Trophoblast cell (in vitro differentiated cells and primary cell): ENCODE results near the gene FCHO1.

Experiments
- DNase-seq, 2 donors: peaks; one replicate each; pipeline ENCODE4 v3.0.0-alpha.2; 2016
- H2AFZ ChIP-seq: 2 replicates; pipeline ENCODE4 v1.6.1; 2013; ENCODE audit warnings: low read length, moderate library complexity, mild to moderate bottlenecking; ENCODE audit not compliant: insufficient read depth, poor library complexity
- H2AK5ac ChIP-seq: 2 replicates; pipeline ENCODE4 v1.6.1; 2013; ENCODE audit warnings: mild to moderate bottlenecking, low read length
- H2BK120ac ChIP-seq: 2 replicates; pipeline ENCODE4 v1.6.1; 2013; ENCODE audit warnings: low read length, mild to moderate bottlenecking, moderate library complexity; ENCODE audit not compliant: insufficient read depth, poor library complexity
- H2BK12ac ChIP-seq: 2 replicates; pipeline ENCODE4 v1.6.1; 2013; ENCODE audit warnings: mild to moderate bottlenecking, low read length, moderate library complexity
- H2BK5ac ChIP-seq: 2 replicates; pipeline ENCODE4 v1.6.1; 2013; ENCODE audit warnings: low read length, low read depth, moderate library complexity, mild to moderate bottlenecking; ENCODE audit not compliant: poor library complexity
- H3K14ac ChIP-seq: 2 replicates; pipeline ENCODE4 v1.6.1; 2013; ENCODE audit warnings: mild to moderate bottlenecking, low read length
- H3K18ac ChIP-seq: 2 replicates; pipeline ENCODE4 v1.6.1; 2013; ENCODE audit warnings: mild to moderate bottlenecking, low read length
- H3K23ac ChIP-seq: 2 replicates; pipeline ENCODE4 v1.6.1; 2013; ENCODE audit warnings: low read length
- H3K27ac ChIP-seq: 2 replicates; pipeline ENCODE4 v1.5.1; 2013; ENCODE audit warnings: low read depth, mild to moderate bottlenecking, inconsistent platforms, low read length, moderate library complexity
- H3K27me3 ChIP-seq: 2 replicates; pipeline ENCODE4 v1.6.1; 2013; ENCODE audit warnings: inconsistent platforms, mild to moderate bottlenecking, low read length, moderate library complexity; ENCODE audit not compliant: insufficient read depth
- H3K36me3 ChIP-seq, 2 experiments: 1 replicate in 1 of 2; 2 replicates in 1 of 2; pipeline ENCODE4 v1.6.1; 2013; ENCODE audit warnings: low read length in 2 of 2, mild to moderate bottlenecking in 2 of 2, moderate library complexity in 1 of 2; ENCODE audit not compliant: insufficient read depth in 2 of 2, control insufficient read depth in 1 of 2
- H3K4ac ChIP-seq: 2 replicates; pipeline ENCODE4 v1.6.1; 2013; ENCODE audit warnings: low read depth, mild to moderate bottlenecking, low read length, moderate library complexity
- H3K4me1 ChIP-seq, 2 experiments: 1 replicate in 1 of 2; 2 replicates in 1 of 2; pipeline ENCODE4 v1.6.1; 2013; ENCODE audit warnings: low read length in 2 of 2, mild to moderate bottlenecking in 2 of 2, moderate library complexity in 1 of 2; ENCODE audit not compliant: insufficient read depth in 2 of 2, control insufficient read depth in 1 of 2
- H3K4me2 ChIP-seq: 2 replicates; pipeline ENCODE4 v1.6.1; 2013; ENCODE audit warnings: inconsistent platforms, mild to moderate bottlenecking, low read length, moderate library complexity
- H3K4me3 ChIP-seq: 2 replicates; pipeline ENCODE4 v1.5.1; 2013; ENCODE audit warnings: mild to moderate bottlenecking, low read depth, low read length, inconsistent platforms
- H3K79me1 ChIP-seq: one replicate; pipeline ENCODE4 v1.6.1; 2013; ENCODE audit warnings: low read length
- H3K79me2 ChIP-seq: 2 replicates; pipeline ENCODE4 v1.6.1; 2013; ENCODE audit warnings: low read length, mild to moderate bottlenecking; ENCODE audit not compliant: control insufficient read depth, insufficient read depth, poor library complexity
- H3K9ac ChIP-seq: 2 replicates; pipeline ENCODE4 v1.6.1; 2013; ENCODE audit warnings: mild to moderate bottlenecking, low read length
- H3K9me3 ChIP-seq: 2 replicates; pipeline ENCODE4 v1.6.1; 2013; ENCODE audit warnings: low read depth, mild to moderate bottlenecking, control low read depth, inconsistent platforms, low read length; ENCODE audit not compliant: insufficient read depth
- H4K12ac ChIP-seq: 2 replicates; pipeline ENCODE4 v1.6.1; 2013; ENCODE audit warnings: low read depth, mild to moderate bottlenecking, low read length, moderate library complexity
- H4K8ac ChIP-seq: 2 replicates; pipeline ENCODE4 v1.6.1; 2013; ENCODE audit warnings: low read depth, mild to moderate bottlenecking, low read length, moderate library complexity
- H4K91ac ChIP-seq: one replicate; pipeline ENCODE4 v1.6.1; 2013; ENCODE audit warnings: low read depth, mild to moderate bottlenecking, low read length, moderate library complexity
- WGBS: extraction: QIAGEN DNeasy Blood & Tissue Kit; methylation state at CpG from one replicate; pipeline ENCODE4 v1.1.7; 2013; ENCODE audit warnings: missing lambda C conversion rate; ENCODE audit not compliant: insufficient read length, insufficient coverage; ENCODE audit errors: extremely low coverage; 5-methylcytosine and 5-hydroxymethylcytosine counted together

Gene FCHO1

DNA sequence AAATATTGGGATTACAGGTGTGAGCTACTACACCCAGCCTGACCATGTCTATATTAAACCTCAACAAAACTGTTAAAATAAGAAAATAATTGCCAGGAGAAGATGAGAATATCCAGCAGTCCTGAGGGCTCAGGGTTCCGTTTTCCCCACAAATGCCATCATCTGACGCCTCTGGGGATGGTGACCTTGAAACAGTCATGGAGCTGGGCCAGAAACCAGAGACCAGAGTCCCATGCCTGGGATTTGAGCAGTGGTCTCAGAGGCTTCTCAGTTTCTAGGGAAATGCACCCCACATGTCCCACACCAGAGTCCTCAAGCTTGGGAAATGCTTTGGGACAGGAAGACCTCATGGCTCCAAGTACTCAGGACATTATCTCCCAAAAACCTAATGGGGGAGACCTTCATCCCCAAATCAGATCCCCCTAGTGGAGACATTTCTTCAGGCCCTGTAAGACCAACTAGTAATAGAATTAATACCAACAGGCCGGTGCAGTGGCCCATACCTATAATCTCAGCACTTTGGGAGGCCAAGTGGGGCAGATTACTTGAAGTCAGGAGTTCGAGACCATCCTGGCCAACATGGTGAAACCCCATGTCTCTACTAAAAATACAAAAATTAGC lies 34.9 kb upstream of the FCHO1 start:
- no peak overlapping the region for H4K8ac ChIP-seq
- H2AFZ ChIP-seq: no peak overlapping the region
- no peak overlapping the region for H3K4ac ChIP-seq
- no CpG with 5 or more reads among the region's 4 CpGs for WGBS
- DNase-seq: no peak
- peaks cover 17 to 18% of the 10 kb centered on the region in 2 experiments for H3K4me1 ChIP-seq
- H3K4me3 ChIP-seq: no peak overlapping the region
- peaks cover 3% of the 10 kb centered on the region for H3K79me1 ChIP-seq
- no peak overlapping the region for H3K9ac ChIP-seq
- H3K27me3 ChIP-seq: no peaks in the 10 kb centered on the region
- no peak overlapping the region for H3K27ac ChIP-seq
- no peak overlapping the region for H3K14ac ChIP-seq
- H3K18ac ChIP-seq: no peak overlapping the region
- H3K23ac ChIP-seq: no peak overlapping the region
- peaks cover 9% of the 10 kb centered on the region for H3K79me2 ChIP-seq
- H4K12ac ChIP-seq: no peak overlapping the region
- no peak overlapping the region for H3K4me2 ChIP-seq
- H3K9me3 ChIP-seq: no peaks in the 10 kb centered on the region
- H2BK12ac ChIP-seq: no peak overlapping the region
- H2BK120ac ChIP-seq: no peak overlapping the region
- peaks cover 0 to 1% of the 10 kb centered on the region in 2 experiments for H3K36me3 ChIP-seq
- no peak overlapping the region for H4K91ac ChIP-seq
- H2BK5ac ChIP-seq: no peak overlapping the region
- H2AK5ac ChIP-seq: no peak overlapping the region

GRCh38 chr19:17718550-17718946 lies 32.7 kb upstream of the FCHO1 start:
- Histone ChIP-seq H3K27me3 (no peaks in the 10 kb centered on the region), H2BK120ac (no peak overlapping the region), H3K36me3 (peaks cover 4% of the 10 kb centered on the region in 2 experiments), H2BK12ac (no peak overlapping the region), H3K4me1 (peaks cover 13 to 14% of the 10 kb centered on the region in 2 experiments), H3K4me3 (peak overlapping the region; percentile 20), H3K27ac (no peak overlapping the region), H3K79me1 (peaks cover 3% of the 10 kb centered on the region), H4K91ac (no peak overlapping the region), H3K79me2 (peaks cover 9% of the 10 kb centered on the region), H4K12ac (no peak overlapping the region), H3K9ac (peak overlapping the region; percentile 31), H4K8ac (peak overlapping the region; percentile 64), H2AFZ (no peak overlapping the region), H3K9me3 (no peaks in the 10 kb centered on the region), H3K14ac (no peak overlapping the region), H3K23ac (no peak overlapping the region), H3K4ac (no peak overlapping the region), H3K4me2 (peak overlapping the region; percentile 73), H2AK5ac (no peak overlapping the region), H3K18ac (no peak overlapping the region), H2BK5ac (no peak overlapping the region)
- no peak for DNase-seq
- WGBS: no CpG with 5 or more reads among the region's 4 CpGs

GRCh38 chr19:17718947-17719711 lies 32.1 kb upstream of the FCHO1 start, which contains the start of gene MAP1S:
TSS of gene MAP1S (plus strand) at chr19:17719480. CDS start at chr19:17719503, 23 bp downstream.
- Histone ChIP-seq H2AK5ac (peak within 1 kb of the TSS; percentile 71), H2BK5ac (peak within 1 kb of the TSS; percentile 37), H3K79me2 (peaks cover 9% of the 10 kb centered on the region), H3K18ac (peak within 1 kb of the TSS; percentile 81), H3K23ac (no peak within 1 kb of the TSS), H3K4ac (peak within 1 kb of the TSS; percentile 85), H3K4me1 (peaks cover 13 to 14% of the 10 kb centered on the region in 2 experiments), H3K27me3 (no peaks in the 10 kb centered on the region), H3K36me3 (peaks cover 6 to 9% of the 10 kb centered on the region in 2 experiments), H2AFZ (peak within 1 kb of the TSS; percentile 61), H3K9ac (peak within 1 kb of the TSS; percentile 94), H3K4me2 (peak within 1 kb of the TSS; percentile 77), H3K4me3 (peak within 1 kb of the TSS; percentile 92), H2BK12ac (no peak within 1 kb of the TSS), H3K9me3 (no peaks in the 10 kb centered on the region), H3K14ac (peak within 1 kb of the TSS; percentile 64), H4K12ac (no peak within 1 kb of the TSS), H2BK120ac (no peak within 1 kb of the TSS), H3K79me1 (peaks cover 3% of the 10 kb centered on the region), H3K27ac (no peak within 1 kb of the TSS), H4K8ac (peak within 1 kb of the TSS; percentile 85), H4K91ac (peak within 1 kb of the TSS; percentile 63)
- peak; percentile 33 to 56 for DNase-seq
- no CpG with 5 or more reads among the region's 53 CpGs for WGBS

GRCh38 chr19:17719730-17720400 lies 31.4 kb upstream of the FCHO1 start:
- peak overlapping the region; percentile 71 for H2AK5ac ChIP-seq
- H3K36me3 ChIP-seq: peaks cover 12 to 16% of the 10 kb centered on the region in 2 experiments
- peak overlapping the region; percentile 63 for H4K91ac ChIP-seq
- H3K9me3 ChIP-seq: no peaks in the 10 kb centered on the region
- H3K4me2 ChIP-seq: peak overlapping the region; percentile 77
- H3K79me2 ChIP-seq: peaks cover 9% of the 10 kb centered on the region
- H2BK12ac ChIP-seq: no peak overlapping the region
- H3K9ac ChIP-seq: peak overlapping the region; percentile 75
- H3K27me3 ChIP-seq: no peaks in the 10 kb centered on the region
- peak overlapping the region; percentile 85 for H3K4ac ChIP-seq
- DNase-seq: peak in 1 of 2 donors; percentile 32
- H4K12ac ChIP-seq: no peak overlapping the region
- peaks cover 3% of the 10 kb centered on the region for H3K79me1 ChIP-seq
- no peak overlapping the region for H3K27ac ChIP-seq
- H3K23ac ChIP-seq: no peak overlapping the region
- WGBS: no CpG with 5 or more reads among the region's 38 CpGs
- peak overlapping the region; percentile 22 for H3K14ac ChIP-seq
- peak overlapping the region; percentile 46 for H4K8ac ChIP-seq
- no peak overlapping the region for H2AFZ ChIP-seq
- H3K18ac ChIP-seq: peak overlapping the region; percentile 81
- no peak overlapping the region for H2BK5ac ChIP-seq
- peaks cover 13 to 14% of the 10 kb centered on the region in 2 experiments for H3K4me1 ChIP-seq
- no peak overlapping the region for H2BK120ac ChIP-seq
- H3K4me3 ChIP-seq: peak overlapping the region; percentile 92
